NCI-H2196 (cell line): Measurements from ENCODE around the gene PPP1R15A.
"Not testable (repeated sequence)": the region's sequence is repeated elsewhere in the genome, so short reads cannot be mapped to it uniquely, and the experiment has no call there.

Experiments used
- DNase-seq: peaks from one replicate; lab custom pipeline; 2025; ENCODE audit not compliant: unreplicated experiment; lab: John Stamatoyannopoulos, UW

Gene PPP1R15A

GRCh38 chr19:48910803-48911202 is 38.6 kb downstream of the PPP1R15A start:
- DNase-seq = no peak

- peak; percentile 52 for DNase-seq
Measured at GRCh38 chr19:48913114-48913889, 41.1 kb downstream of the PPP1R15A start.

GRCh38 chr19:48914181-48914580 is 42.0 kb downstream of the PPP1R15A start:
- no peak for DNase-seq

- peak; percentile 77 for DNase-seq
Measured at GRCh38 chr19:48915757-48916156, 43.5 kb downstream of the PPP1R15A start.

- no peak for DNase-seq
Measured at GRCh38 chr19:48918071-48918470, 45.9 kb downstream of the PPP1R15A start.

GRCh38 chr19:48918801-48919247 is 46.6 kb downstream of the PPP1R15A start:
- peak; percentile 36 for DNase-seq

GRCh38 chr19:48919271-48919670 is 47.0 kb downstream of the PPP1R15A start:
- DNase-seq = not testable (repeated sequence)

- no peak for DNase-seq
Measured at GRCh38 chr19:48920949-48921348, 48.7 kb downstream of the PPP1R15A start.

GRCh38 chr19:48921721-48922500 is 49.7 kb downstream of the PPP1R15A start:
- DNase-seq = no peak

- DNase-seq = no peak
Measured at GRCh38 chr19:48922548-48923490, 50.6 kb downstream of the PPP1R15A start.

GRCh38 chr19:48925240-48925843 is 53.1 kb downstream of the PPP1R15A start:
- DNase-seq = no peak
